ENCODE measurements around the gene LY86. TPM values are rescaled to one million over a fixed set of nuclear protein-coding genes. Genes with fewer than 3 reads are reported as not detected.

The LY86 gene
- total RNA-seq, 1 donor from 2014 or later = 1.2 TPM

- no peaks in the 10 kb centered on the region for H3K27me3 ChIP-seq (ENCODE audit: low read depth)
- TF ChIP-seq CTCF (IDR thresholded peaks at IDR 0.05; ENCODE audit: borderline replicate concordance) = no peak
- H3K4me1 ChIP-seq = peaks cover 58% of the 10 kb centered on the region
- no peaks in the 10 kb centered on the region for H3K9me3 ChIP-seq (replicated peaks)
- peak; percentile 94 for DNase-seq
- peak overlapping the region; percentile 58 for H3K4me3 ChIP-seq
- no peaks in the 10 kb centered on the region for H3K36me3 ChIP-seq
- intact Hi-C loops (cut with micrococcal nuclease) = no loop called here
- H3K27ac ChIP-seq (replicated peaks) = peak overlapping the region; percentile 91
Measured at GRCh38 chr6:6686748-6687601, 98.5 kb downstream of the LY86 start.

GRCh38 chr6:6688283-6688682, 99.8 kb downstream of the LY86 start:
- peak overlapping the region; percentile 91 for H3K27ac ChIP-seq (replicated peaks)
- H3K4me1 ChIP-seq = peaks cover 47% of the 10 kb centered on the region
- intact Hi-C loops (cut with micrococcal nuclease) = no loop called here
- DNase-seq = no peak
- H3K9me3 ChIP-seq (replicated peaks) = no peaks in the 10 kb centered on the region
- no peaks in the 10 kb centered on the region for H3K36me3 ChIP-seq
- no peaks in the 10 kb centered on the region for H3K27me3 ChIP-seq (ENCODE audit: low read depth)
- no peak overlapping the region for H3K4me3 ChIP-seq
- no peak for TF ChIP-seq CTCF (IDR thresholded peaks at IDR 0.05; ENCODE audit: borderline replicate concordance)

GRCh38 chr6:6688951-6689350, 100.4 kb downstream of the LY86 start:
- intact Hi-C loops (cut with micrococcal nuclease) = no loop called here
- no peaks in the 10 kb centered on the region for H3K36me3 ChIP-seq
- H3K9me3 ChIP-seq (replicated peaks) = no peaks in the 10 kb centered on the region
- TF ChIP-seq CTCF (IDR thresholded peaks at IDR 0.05; ENCODE audit: borderline replicate concordance) = no peak
- DNase-seq = no peak
- peak overlapping the region; percentile 91 for H3K27ac ChIP-seq (replicated peaks)
- no peak overlapping the region for H3K4me3 ChIP-seq
- H3K4me1 ChIP-seq = peaks cover 49% of the 10 kb centered on the region
- H3K27me3 ChIP-seq (ENCODE audit: low read depth) = no peaks in the 10 kb centered on the region

- H3K4me1 ChIP-seq = peaks cover 53% of the 10 kb centered on the region
- H3K36me3 ChIP-seq = no peaks in the 10 kb centered on the region
- H3K27me3 ChIP-seq (ENCODE audit: low read depth) = no peaks in the 10 kb centered on the region
- H3K27ac ChIP-seq (replicated peaks) = peak overlapping the region; percentile 91
- no peak overlapping the region for H3K4me3 ChIP-seq
- H3K9me3 ChIP-seq (replicated peaks) = no peaks in the 10 kb centered on the region
- TF ChIP-seq CTCF (IDR thresholded peaks at IDR 0.05; ENCODE audit: borderline replicate concordance) = no peak
- intact Hi-C loops (cut with micrococcal nuclease) = no loop called here
- DNase-seq = no peak
Measured at GRCh38 chr6:6689400-6690143, 101.1 kb downstream of the LY86 start.

GRCh38 chr6:6690144-6690483, 101.6 kb downstream of the LY86 start:
- H3K9me3 ChIP-seq (replicated peaks) = no peaks in the 10 kb centered on the region
- TF ChIP-seq CTCF (IDR thresholded peaks at IDR 0.05; ENCODE audit: borderline replicate concordance) = no peak
- intact Hi-C loops (cut with micrococcal nuclease) = no loop called here
- no peaks in the 10 kb centered on the region for H3K36me3 ChIP-seq
- peak overlapping the region; percentile 91 for H3K27ac ChIP-seq (replicated peaks)
- peaks cover 55% of the 10 kb centered on the region for H3K4me1 ChIP-seq
- no peak overlapping the region for H3K4me3 ChIP-seq
- no peaks in the 10 kb centered on the region for H3K27me3 ChIP-seq (ENCODE audit: low read depth)
- no peak for DNase-seq

Data from left ventricle myocardium inferior (tissue), 1 donor.